Adrenal gland (tissue), 5 donors: ENCODE data around the gene ANXA9.

Source experiments
- CTCF ChIP-seq, 6 experiments: fragments of 450-650 bp in 4 of 6; fragments of 200-600 bp in 2 of 6; sonication (generic) in 1 of 6; IDR thresholded peaks; 1 replicate in 5 of 6; 2 replicates in 1 of 6; pipeline versions ENCODE4 v1.5.1 to v1.8.0; 2016 to 2021; ENCODE audit warnings: antibody characterized with exemption in 6 of 6, mild to moderate bottlenecking in 2 of 6, moderate library complexity in 1 of 6
- POLR2A ChIP-seq, 2 donors: fragments of 450-650 bp; IDR thresholded peaks; one replicate each; pipeline ENCODE4 v1.6.1; 2017; ENCODE audit warnings: antibody characterized with exemption in 2 of 2, mild to moderate bottlenecking in 2 of 2, moderate library complexity in 1 of 2
- donor health status: DM: no; HTN: no; CAD: no.

GRCh38 chr1:151036356-151036755 lies 54.3 kb downstream of the ANXA9 start, which contains the start of gene BNIPL:
- no peak for TF ChIP-seq CTCF (IDR thresholded peaks at IDR 0.05)
- TF ChIP-seq POLR2A (IDR thresholded peaks at IDR 0.05) = no peak
